H1 (cell line): Measurements from ENCODE around the gene GRIK2. TPM values are rescaled to one million over a fixed set of nuclear protein-coding genes. Genes with fewer than 3 reads are reported as not detected.

Experiments
- BACH1 ChIP-seq: IDR thresholded peaks from 2 replicates; pipeline ENCODE4 v1.6.1; 2012; ENCODE audit warnings: low read length, improper control_type of control experiment
- EGR1 ChIP-seq: IDR thresholded peaks from 2 replicates; pipeline ENCODE4 v1.6.1; 2011; ENCODE audit warnings: low read depth, low read length, borderline replicate concordance
- KDM1A ChIP-seq: fragments of 200-600, 300-600 bp; sonication (generic); IDR thresholded peaks from 2 replicates; pipeline ENCODE4 v1.7.1; 2016; ENCODE audit warnings: mild to moderate bottlenecking, low read length, borderline replicate concordance
- NANOG ChIP-seq: IDR thresholded peaks from 2 replicates; pipeline ENCODE4 v1.6.1; 2011; ENCODE audit warnings: low read length, low read depth, mild to moderate bottlenecking, inconsistent platforms; ENCODE audit not compliant: insufficient read depth, poor library complexity, severe bottlenecking
- RFX5 ChIP-seq: IDR thresholded peaks from 2 replicates; pipeline ENCODE4 v1.6.1; 2011; ENCODE audit warnings: low read depth, low read length, improper control_type of control experiment, borderline replicate concordance
- SIN3A ChIP-seq, 2 experiments: IDR thresholded peaks in 1 of 2; conservative IDR thresholded peaks in 1 of 2; 2 replicates each; pipeline ENCODE4 v1.6.1; 2011 to 2012; ENCODE audit warnings: low read length in 2 of 2, improper control_type of control experiment in 1 of 2, low read depth in 1 of 2, mild to moderate bottlenecking in 1 of 2
- YY1 ChIP-seq: IDR thresholded peaks from 2 replicates; pipeline ENCODE4 v1.6.1; 2011; ENCODE audit warnings: low read depth, mild to moderate bottlenecking, low read length
- polyA plus RNA-seq, 7 experiments: library from polyadenylated mRNA; depleted of rRNA in 3 of 7; stranded (reverse) in 5 of 7; unstranded in 2 of 7; fragments of >200 nt in 5 of 7; fragments of 200-250 nt in 2 of 7; gene quantifications; 1 replicate in 5 of 7; 2 replicates in 1 of 7; 4 replicates in 1 of 7; pipeline versions ENCODE4 v1.2.1 to v1.2.3, GENCODE V29; 2011 to 2013; ENCODE audit warnings: missing spikeins in 2 of 7, mixed read lengths in 2 of 7
- total RNA-seq: library from RNA; stranded (reverse); fragmentation: NEBNext Ultra II Directional; extraction: Animal tissue kit (Norgen Biotek cat#: 25700); gene quantifications from 2 replicates; pipeline ENCODE4 v1.2.1, GENCODE V29; 2021
- TF ChIP-seq, protein P1 (sequence below): fragments of 300-600 bp; sonication (generic); IDR thresholded peaks from 2 replicates; pipeline ENCODE4 v1.7.1; 2012; ENCODE audit warnings: low read length, moderate library complexity, mild to moderate bottlenecking, inconsistent platforms; ENCODE audit not compliant: insufficient replicate concordance
- TF ChIP-seq, protein P2 (sequence below): IDR thresholded peaks from 2 replicates; pipeline ENCODE4 v1.6.1; 2012; ENCODE audit warnings: inconsistent platforms

The GRIK2 gene
- total and polyA plus RNA-seq, 2 of the 8 experiments (the other 6 are each of a cell fraction or from before 2014, with no cell fraction given): 1.8 to 2.2 TPM

DNA sequence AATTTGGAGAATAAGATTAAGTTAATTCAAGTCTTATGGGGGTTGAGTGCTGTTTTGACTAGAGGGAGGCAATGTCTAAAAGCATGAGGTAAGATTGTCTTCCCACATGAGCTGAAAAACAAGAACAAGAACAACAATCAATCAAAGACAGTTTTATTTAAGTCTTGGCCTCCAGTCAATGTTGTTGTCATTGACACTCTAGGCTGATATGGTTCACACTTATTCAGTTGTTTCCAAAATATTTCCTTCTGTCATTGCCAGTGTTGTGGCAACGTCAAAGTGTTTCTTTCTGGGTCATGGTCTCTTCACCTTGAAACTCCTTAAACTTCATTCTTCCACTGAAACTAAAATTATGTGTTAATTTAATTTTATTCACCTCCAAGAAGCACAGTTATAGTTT is 72.4 kb downstream of the GRIK2 start (continued):
- TF ChIP-seq, protein P1, sequence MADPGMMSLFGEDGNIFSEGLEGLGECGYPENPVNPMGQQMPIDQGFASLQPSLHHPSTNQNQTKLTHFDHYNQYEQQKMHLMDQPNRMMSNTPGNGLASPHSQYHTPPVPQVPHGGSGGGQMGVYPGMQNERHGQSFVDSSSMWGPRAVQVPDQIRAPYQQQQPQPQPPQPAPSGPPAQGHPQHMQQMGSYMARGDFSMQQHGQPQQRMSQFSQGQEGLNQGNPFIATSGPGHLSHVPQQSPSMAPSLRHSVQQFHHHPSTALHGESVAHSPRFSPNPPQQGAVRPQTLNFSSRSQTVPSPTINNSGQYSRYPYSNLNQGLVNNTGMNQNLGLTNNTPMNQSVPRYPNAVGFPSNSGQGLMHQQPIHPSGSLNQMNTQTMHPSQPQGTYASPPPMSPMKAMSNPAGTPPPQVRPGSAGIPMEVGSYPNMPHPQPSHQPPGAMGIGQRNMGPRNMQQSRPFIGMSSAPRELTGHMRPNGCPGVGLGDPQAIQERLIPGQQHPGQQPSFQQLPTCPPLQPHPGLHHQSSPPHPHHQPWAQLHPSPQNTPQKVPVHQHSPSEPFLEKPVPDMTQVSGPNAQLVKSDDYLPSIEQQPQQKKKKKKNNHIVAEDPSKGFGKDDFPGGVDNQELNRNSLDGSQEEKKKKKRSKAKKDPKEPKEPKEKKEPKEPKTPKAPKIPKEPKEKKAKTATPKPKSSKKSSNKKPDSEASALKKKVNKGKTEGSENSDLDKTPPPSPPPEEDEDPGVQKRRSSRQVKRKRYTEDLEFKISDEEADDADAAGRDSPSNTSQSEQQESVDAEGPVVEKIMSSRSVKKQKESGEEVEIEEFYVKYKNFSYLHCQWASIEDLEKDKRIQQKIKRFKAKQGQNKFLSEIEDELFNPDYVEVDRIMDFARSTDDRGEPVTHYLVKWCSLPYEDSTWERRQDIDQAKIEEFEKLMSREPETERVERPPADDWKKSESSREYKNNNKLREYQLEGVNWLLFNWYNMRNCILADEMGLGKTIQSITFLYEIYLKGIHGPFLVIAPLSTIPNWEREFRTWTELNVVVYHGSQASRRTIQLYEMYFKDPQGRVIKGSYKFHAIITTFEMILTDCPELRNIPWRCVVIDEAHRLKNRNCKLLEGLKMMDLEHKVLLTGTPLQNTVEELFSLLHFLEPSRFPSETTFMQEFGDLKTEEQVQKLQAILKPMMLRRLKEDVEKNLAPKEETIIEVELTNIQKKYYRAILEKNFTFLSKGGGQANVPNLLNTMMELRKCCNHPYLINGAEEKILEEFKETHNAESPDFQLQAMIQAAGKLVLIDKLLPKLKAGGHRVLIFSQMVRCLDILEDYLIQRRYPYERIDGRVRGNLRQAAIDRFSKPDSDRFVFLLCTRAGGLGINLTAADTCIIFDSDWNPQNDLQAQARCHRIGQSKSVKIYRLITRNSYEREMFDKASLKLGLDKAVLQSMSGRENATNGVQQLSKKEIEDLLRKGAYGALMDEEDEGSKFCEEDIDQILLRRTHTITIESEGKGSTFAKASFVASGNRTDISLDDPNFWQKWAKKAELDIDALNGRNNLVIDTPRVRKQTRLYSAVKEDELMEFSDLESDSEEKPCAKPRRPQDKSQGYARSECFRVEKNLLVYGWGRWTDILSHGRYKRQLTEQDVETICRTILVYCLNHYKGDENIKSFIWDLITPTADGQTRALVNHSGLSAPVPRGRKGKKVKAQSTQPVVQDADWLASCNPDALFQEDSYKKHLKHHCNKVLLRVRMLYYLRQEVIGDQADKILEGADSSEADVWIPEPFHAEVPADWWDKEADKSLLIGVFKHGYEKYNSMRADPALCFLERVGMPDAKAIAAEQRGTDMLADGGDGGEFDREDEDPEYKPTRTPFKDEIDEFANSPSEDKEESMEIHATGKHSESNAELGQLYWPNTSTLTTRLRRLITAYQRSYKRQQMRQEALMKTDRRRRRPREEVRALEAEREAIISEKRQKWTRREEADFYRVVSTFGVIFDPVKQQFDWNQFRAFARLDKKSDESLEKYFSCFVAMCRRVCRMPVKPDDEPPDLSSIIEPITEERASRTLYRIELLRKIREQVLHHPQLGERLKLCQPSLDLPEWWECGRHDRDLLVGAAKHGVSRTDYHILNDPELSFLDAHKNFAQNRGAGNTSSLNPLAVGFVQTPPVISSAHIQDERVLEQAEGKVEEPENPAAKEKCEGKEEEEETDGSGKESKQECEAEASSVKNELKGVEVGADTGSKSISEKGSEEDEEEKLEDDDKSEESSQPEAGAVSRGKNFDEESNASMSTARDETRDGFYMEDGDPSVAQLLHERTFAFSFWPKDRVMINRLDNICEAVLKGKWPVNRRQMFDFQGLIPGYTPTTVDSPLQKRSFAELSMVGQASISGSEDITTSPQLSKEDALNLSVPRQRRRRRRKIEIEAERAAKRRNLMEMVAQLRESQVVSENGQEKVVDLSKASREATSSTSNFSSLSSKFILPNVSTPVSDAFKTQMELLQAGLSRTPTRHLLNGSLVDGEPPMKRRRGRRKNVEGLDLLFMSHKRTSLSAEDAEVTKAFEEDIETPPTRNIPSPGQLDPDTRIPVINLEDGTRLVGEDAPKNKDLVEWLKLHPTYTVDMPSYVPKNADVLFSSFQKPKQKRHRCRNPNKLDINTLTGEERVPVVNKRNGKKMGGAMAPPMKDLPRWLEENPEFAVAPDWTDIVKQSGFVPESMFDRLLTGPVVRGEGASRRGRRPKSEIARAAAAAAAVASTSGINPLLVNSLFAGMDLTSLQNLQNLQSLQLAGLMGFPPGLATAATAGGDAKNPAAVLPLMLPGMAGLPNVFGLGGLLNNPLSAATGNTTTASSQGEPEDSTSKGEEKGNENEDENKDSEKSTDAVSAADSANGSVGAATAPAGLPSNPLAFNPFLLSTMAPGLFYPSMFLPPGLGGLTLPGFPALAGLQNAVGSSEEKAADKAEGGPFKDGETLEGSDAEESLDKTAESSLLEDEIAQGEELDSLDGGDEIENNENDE: no peak
- TF ChIP-seq YY1 (no peak), SIN3A (conservative IDR thresholded peaks at IDR 0.05 in 1 of 2, IDR thresholded peaks at IDR 0.05 in 1 of 2; ENCODE audit: low read depth in 1 of 2, low read length in 2 of 2) (no peak), EGR1 (no peak), NANOG (no peak), BACH1 (no peak), KDM1A (no peak), RFX5 (no peak)
- TF ChIP-seq, protein P2, sequence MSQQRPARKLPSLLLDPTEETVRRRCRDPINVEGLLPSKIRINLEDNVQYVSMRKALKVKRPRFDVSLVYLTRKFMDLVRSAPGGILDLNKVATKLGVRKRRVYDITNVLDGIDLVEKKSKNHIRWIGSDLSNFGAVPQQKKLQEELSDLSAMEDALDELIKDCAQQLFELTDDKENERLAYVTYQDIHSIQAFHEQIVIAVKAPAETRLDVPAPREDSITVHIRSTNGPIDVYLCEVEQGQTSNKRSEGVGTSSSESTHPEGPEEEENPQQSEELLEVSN: no peak
